Smooth muscle cell (in vitro differentiated cells): ENCODE data around the gene PSORS1C1. TPM values are rescaled to one million over a fixed set of nuclear protein-coding genes. Genes with fewer than 3 reads are reported as not detected.
"Not testable (repeated sequence)": the region's sequence is repeated elsewhere in the genome, so short reads cannot be mapped to it uniquely, and the experiment has no call there.

Source experiments
- DNase-seq: peaks from one replicate; lab custom pipeline; 2025; ENCODE audit not compliant: unreplicated experiment; lab: John Stamatoyannopoulos, UW
- H2AFZ ChIP-seq: fragments of 200-600 bp; sonication (generic); 2 replicates; pipeline ENCODE4 v1.6.0; 2016; ENCODE audit warnings: antibody characterized with exemption, low read depth, mild to moderate bottlenecking
- H3F3A ChIP-seq: fragments of 200-600 bp; sonication (generic); 2 replicates; pipeline ENCODE4 v1.6.0; 2017; ENCODE audit warnings: antibody characterized with exemption, low read depth
- H3K27ac ChIP-seq: fragments of 200-600 bp; sonication (generic); 2 replicates; pipeline ENCODE4 v1.5.1; 2016; ENCODE audit warnings: low read depth, mild to moderate bottlenecking
- H3K27me3 ChIP-seq: fragments of 200-600 bp; sonication (generic); 2 replicates; pipeline ENCODE4 v1.6.1; 2016; ENCODE audit warnings: low read depth, mild to moderate bottlenecking
- H3K36me3 ChIP-seq: fragments of 200-600 bp; sonication (generic); 2 replicates; pipeline ENCODE4 v1.5.1; 2016; ENCODE audit warnings: low read depth
- H3K4me1 ChIP-seq: fragments of 200-600 bp; sonication (generic); 2 replicates; pipeline ENCODE4 v1.5.1; 2016; ENCODE audit warnings: low read depth
- H3K4me2 ChIP-seq: fragments of 200-600 bp; sonication (generic); 2 replicates; pipeline ENCODE4 v1.6.0; 2016; ENCODE audit warnings: mild to moderate bottlenecking
- H3K4me3 ChIP-seq: fragments of 200-600 bp; sonication (generic); 2 replicates; pipeline ENCODE4 v1.5.1; 2016; ENCODE audit warnings: mild to moderate bottlenecking
- H3K79me2 ChIP-seq: fragments of 200-600 bp; sonication (generic); 2 replicates; pipeline ENCODE4 v1.6.0; 2016; ENCODE audit warnings: low read depth, mild to moderate bottlenecking
- H3K9ac ChIP-seq: fragments of 200-600 bp; sonication (generic); 2 replicates; pipeline ENCODE4 v1.6.0; 2016; ENCODE audit warnings: low read depth
- H3K9me3 ChIP-seq: fragments of 200-600 bp; sonication (generic); replicated peaks from 2 replicates; pipeline ENCODE4 v1.5.1; 2016; ENCODE audit warnings: low read depth
- H4K20me1 ChIP-seq: fragments of 200-600 bp; sonication (generic); 2 replicates; pipeline ENCODE4 v1.6.0; 2016; ENCODE audit warnings: low read depth
- WGBS: methylation state at CpG from one replicate; pipeline ENCODE4 v1.1.7; 2016; ENCODE audit warnings: low lambda C conversion rate; 5-methylcytosine and 5-hydroxymethylcytosine counted together
- polyA plus RNA-seq: library from polyadenylated mRNA; unstranded; fragments of >200 nt; fragmentation: Nextera tagmentation; extraction: Ambion mirVana; gene quantifications from 2 replicates; pipeline ENCODE4 v1.2.1, GENCODE V29; 2016
- total RNA-seq: library from RNA; depleted of rRNA; stranded (reverse); fragments of >200 nt; gene quantifications from 2 replicates; pipeline ENCODE4 v1.2.3, GENCODE V29; 2014
- TF ChIP-seq, protein P1 (sequence below): fragments of 200-600 bp; sonication (generic); IDR thresholded peaks from 2 replicates; pipeline ENCODE4 v1.5.1; 2017; ENCODE audit warnings: borderline replicate concordance, mild to moderate bottlenecking, antibody characterized with exemption; ENCODE audit not compliant: insufficient read depth, poor library complexity, severe bottlenecking

PSORS1C1 gene
- total and polyA plus RNA-seq, 2 experiments from 2014 or later: 2.1 to 6.5 TPM

DNA sequence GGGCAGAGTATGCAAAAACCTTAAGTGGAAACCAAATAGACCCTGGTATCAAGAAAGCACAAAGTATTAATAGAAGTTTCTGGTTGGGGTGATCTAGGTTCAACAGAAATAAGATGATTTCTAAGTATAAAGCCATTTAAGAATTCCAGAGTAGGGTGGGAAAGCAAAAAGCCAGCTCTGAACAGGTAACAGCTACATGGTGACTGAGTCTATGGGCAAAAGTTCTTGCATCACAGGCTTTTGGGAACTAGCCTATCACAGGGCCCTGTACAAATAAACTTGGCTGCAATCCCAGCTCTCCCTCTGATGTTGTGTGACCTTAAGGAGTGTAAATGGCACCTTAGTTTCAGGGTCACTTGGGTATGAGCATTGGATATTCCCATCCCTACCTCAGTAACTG, 49.3 kb downstream of the PSORS1C1 start:
- no peak for DNase-seq
- H3K9me3 ChIP-seq: no peaks in the 10 kb centered on the region
- H3K79me2 ChIP-seq: no peaks in the 10 kb centered on the region

DNA sequence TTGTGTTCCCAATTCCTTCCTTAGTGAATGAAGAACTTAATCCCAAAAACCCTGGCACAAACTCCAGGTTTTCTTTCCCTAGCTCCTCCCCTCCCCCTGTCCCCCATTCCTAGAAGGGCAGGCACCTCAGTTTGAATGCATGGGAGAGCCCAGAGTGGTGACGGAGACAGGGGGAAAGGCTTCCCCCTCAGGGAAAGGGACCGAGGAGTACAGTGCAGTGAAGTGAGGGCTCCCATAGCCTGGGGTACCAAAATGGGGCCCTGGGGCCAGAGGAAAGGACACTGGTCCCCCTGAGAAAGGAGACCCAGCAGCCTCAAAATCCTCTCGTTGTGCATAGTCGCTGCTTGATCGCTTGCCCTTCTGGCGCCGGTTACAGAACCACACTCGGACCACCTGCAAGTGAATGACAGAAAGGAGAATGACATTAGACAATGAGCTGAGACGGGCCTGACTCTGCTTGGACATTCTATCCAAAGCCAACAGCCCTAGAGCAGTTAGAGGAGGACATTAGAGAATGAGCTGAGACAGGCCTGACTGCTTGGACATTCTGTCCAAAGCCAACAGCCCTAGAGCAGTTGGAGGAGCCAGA, 50.0 kb downstream of the PSORS1C1 start:
- not testable (repeated sequence) for H4K20me1 ChIP-seq, H3K4me3 ChIP-seq, H3K36me3 ChIP-seq, H3K4me1 ChIP-seq, H3K4me2 ChIP-seq, H2AFZ ChIP-seq, H3K9me3 ChIP-seq, H3K79me2 ChIP-seq, H3K9ac ChIP-seq, H3K27ac ChIP-seq, H3F3A ChIP-seq, DNase-seq
- WGBS: 98% methylated on average over 7 of the region's 9 CpGs
- peaks cover 14% of the 10 kb centered on the region for H3K27me3 ChIP-seq

More for the DNA sequence above, 49.3 kb downstream of the PSORS1C1 start:
- TF ChIP-seq, protein P1, sequence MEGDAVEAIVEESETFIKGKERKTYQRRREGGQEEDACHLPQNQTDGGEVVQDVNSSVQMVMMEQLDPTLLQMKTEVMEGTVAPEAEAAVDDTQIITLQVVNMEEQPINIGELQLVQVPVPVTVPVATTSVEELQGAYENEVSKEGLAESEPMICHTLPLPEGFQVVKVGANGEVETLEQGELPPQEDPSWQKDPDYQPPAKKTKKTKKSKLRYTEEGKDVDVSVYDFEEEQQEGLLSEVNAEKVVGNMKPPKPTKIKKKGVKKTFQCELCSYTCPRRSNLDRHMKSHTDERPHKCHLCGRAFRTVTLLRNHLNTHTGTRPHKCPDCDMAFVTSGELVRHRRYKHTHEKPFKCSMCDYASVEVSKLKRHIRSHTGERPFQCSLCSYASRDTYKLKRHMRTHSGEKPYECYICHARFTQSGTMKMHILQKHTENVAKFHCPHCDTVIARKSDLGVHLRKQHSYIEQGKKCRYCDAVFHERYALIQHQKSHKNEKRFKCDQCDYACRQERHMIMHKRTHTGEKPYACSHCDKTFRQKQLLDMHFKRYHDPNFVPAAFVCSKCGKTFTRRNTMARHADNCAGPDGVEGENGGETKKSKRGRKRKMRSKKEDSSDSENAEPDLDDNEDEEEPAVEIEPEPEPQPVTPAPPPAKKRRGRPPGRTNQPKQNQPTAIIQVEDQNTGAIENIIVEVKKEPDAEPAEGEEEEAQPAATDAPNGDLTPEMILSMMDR: no peak
- Histone ChIP-seq H3K27ac (no peak overlapping the region), H3K27me3 (peaks cover 8% of the 10 kb centered on the region), H3F3A (no peaks in the 10 kb centered on the region), H3K4me2 (no peak overlapping the region), H3K9ac (no peak overlapping the region), H4K20me1 (no peaks in the 10 kb centered on the region), H2AFZ (no peak overlapping the region), H3K4me1 (peaks cover 8% of the 10 kb centered on the region), H3K4me3 (no peak overlapping the region), H3K36me3 (no peaks in the 10 kb centered on the region)

DNA sequence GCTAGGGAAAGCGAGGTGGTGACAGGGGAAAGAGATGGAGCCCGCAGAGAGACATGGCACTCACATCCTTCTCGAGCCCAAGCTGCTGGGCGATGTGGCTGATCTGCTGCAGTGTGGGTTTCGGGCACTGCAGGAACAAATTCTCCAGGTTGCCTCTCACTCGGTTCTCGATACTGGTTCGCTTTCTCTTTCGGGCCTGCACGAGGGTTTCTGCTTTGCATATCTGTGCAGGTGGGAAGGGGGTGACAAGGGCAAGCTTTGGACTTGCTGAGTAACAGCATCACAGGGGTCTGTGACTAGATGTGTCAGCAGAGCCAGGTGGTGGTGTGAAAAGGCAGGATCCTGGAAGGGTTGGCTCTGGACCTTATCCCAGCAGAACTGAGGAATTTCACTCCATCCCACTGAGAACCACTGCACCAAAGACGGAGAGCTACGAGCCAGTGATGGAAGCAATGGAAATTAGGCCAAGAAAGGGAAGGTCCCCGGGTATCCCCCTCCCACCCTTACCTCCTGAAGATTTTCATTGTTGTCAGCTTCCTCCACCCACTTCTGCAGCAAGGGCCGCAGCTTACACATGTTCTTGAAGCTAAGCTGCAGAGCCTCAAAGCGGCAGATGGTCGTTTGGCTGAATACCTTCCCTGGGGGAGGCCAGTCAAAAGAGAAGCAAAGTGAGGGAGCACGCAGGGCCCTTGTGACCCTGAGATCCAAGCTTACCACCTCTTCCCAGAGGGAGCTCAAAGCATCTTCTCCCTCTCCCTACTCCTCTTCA, 50.6 kb downstream of the PSORS1C1 start:
- not testable (repeated sequence) for H4K20me1 ChIP-seq, DNase-seq

DNA sequence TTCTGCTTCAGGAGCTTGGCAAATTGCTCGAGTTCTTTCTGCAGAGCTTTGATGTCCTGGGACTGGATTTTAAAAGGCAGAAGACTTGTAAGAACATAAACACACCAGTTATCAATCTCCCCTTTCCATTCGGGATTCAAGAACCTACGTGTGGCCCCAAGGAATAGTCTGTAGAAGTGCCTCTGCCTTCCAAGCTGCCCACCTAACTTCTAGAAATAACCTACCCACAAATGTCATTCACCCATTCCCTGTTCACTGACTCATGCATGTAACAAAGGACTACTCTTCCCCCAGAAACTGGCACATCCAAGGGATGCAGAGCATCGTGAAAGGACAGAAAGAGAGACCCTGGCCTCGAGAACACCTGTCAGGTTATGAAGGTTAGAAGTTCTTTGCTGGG, 51.4 kb downstream of the PSORS1C1 start:
- H3K27me3 ChIP-seq: peaks cover 27% of the 10 kb centered on the region
- no peaks in the 10 kb centered on the region for H4K20me1 ChIP-seq
- TF ChIP-seq, protein P1: no peak
- no peaks in the 10 kb centered on the region for H3F3A ChIP-seq
- H3K36me3 ChIP-seq: no peaks in the 10 kb centered on the region
- no peaks in the 10 kb centered on the region for H3K9me3 ChIP-seq
- DNase-seq: no peak
- H3K4me1 ChIP-seq: no peaks in the 10 kb centered on the region
- no peak overlapping the region for H3K4me2 ChIP-seq
- no peaks in the 10 kb centered on the region for H3K79me2 ChIP-seq
- H3K9ac ChIP-seq: no peak overlapping the region
- no peak overlapping the region for H3K4me3 ChIP-seq
- 70% methylated on average over 5 of the region's 5 CpGs for WGBS
- no peak overlapping the region for H3K27ac ChIP-seq
- H2AFZ ChIP-seq: no peak overlapping the region

More for the DNA sequence above, 50.6 kb downstream of the PSORS1C1 start:
- not testable (repeated sequence) for H3K36me3 ChIP-seq, H2AFZ ChIP-seq, H3K4me2 ChIP-seq, H3K4me3 ChIP-seq, H3K27ac ChIP-seq, H3F3A ChIP-seq, H3K9ac ChIP-seq, H3K4me1 ChIP-seq, H3K79me2 ChIP-seq, H3K9me3 ChIP-seq
- WGBS: 94% methylated on average over 17 of the region's 17 CpGs
- H3K27me3 ChIP-seq: peaks cover 21% of the 10 kb centered on the region
